ENCODE data around the gene GLMP. TPM values are rescaled to one million over a fixed set of nuclear protein-coding genes. Genes with fewer than 3 reads are reported as not detected.

GLMP gene
- total RNA-seq, 1 experiment from 2014 or later: 60.3 TPM

DNA sequence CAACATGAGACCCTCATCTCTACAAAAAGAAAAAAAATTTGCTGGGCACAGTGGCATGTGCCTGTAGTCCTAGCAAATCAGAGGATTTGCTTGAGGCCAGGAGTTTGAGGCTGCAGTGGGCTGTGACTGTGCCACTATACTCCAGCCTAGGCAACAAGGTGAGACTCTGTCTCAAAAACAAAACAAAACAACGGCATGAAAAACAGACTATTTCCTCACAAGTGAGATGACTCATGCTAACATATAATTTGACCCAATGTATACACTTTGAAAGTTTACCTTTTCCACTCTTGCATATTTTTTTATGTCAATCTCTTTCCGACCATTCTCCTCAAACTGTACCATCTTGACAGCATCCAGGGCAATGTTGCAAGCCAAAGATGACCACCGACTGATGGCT lies 25.1 kb upstream of the GLMP start:
- Mint-ChIP-seq H3K4me3 (no peak overlapping the region), H3K9me3 (no peaks in the 10 kb centered on the region), H3K36me3 (peaks cover 83% of the 10 kb centered on the region), H3K27me3 (ENCODE audit: low read depth) (no peaks in the 10 kb centered on the region), H3K4me1 (no peaks in the 10 kb centered on the region), H3K27ac (no peak overlapping the region)
- ATAC-seq: no peak
- no peak for TF ChIP-seq FOXP1 (CRISPR knock-in tag; IDR thresholded peaks at IDR 0.05; ENCODE audit: borderline replicate concordance)
- TF ChIP-seq, protein P1, sequence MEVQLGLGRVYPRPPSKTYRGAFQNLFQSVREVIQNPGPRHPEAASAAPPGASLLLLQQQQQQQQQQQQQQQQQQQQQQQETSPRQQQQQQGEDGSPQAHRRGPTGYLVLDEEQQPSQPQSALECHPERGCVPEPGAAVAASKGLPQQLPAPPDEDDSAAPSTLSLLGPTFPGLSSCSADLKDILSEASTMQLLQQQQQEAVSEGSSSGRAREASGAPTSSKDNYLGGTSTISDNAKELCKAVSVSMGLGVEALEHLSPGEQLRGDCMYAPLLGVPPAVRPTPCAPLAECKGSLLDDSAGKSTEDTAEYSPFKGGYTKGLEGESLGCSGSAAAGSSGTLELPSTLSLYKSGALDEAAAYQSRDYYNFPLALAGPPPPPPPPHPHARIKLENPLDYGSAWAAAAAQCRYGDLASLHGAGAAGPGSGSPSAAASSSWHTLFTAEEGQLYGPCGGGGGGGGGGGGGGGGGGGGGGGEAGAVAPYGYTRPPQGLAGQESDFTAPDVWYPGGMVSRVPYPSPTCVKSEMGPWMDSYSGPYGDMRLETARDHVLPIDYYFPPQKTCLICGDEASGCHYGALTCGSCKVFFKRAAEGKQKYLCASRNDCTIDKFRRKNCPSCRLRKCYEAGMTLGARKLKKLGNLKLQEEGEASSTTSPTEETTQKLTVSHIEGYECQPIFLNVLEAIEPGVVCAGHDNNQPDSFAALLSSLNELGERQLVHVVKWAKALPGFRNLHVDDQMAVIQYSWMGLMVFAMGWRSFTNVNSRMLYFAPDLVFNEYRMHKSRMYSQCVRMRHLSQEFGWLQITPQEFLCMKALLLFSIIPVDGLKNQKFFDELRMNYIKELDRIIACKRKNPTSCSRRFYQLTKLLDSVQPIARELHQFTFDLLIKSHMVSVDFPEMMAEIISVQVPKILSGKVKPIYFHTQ (CRISPR knock-in tag; IDR thresholded peaks at IDR 0.05): no peak
- TF ChIP-seq CREB1 (CRISPR knock-in tag; IDR thresholded peaks at IDR 0.05): no peak
- TF ChIP-seq CREM (CRISPR knock-in tag; IDR thresholded peaks at IDR 0.05): no peak
- TF ChIP-seq, protein P2, sequence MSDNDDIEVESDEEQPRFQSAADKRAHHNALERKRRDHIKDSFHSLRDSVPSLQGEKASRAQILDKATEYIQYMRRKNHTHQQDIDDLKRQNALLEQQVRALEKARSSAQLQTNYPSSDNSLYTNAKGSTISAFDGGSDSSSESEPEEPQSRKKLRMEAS (CRISPR knock-in tag; IDR thresholded peaks at IDR 0.05): no peak
- TF ChIP-seq, protein P3, sequence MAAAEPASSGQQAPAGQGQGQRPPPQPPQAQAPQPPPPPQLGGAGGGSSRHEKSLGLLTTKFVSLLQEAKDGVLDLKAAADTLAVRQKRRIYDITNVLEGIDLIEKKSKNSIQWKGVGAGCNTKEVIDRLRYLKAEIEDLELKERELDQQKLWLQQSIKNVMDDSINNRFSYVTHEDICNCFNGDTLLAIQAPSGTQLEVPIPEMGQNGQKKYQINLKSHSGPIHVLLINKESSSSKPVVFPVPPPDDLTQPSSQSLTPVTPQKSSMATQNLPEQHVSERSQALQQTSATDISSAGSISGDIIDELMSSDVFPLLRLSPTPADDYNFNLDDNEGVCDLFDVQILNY (CRISPR knock-in tag; IDR thresholded peaks at IDR 0.05): no peak
- no peak for TF ChIP-seq ZNF263 (CRISPR knock-in tag; IDR thresholded peaks at IDR 0.05; ENCODE audit: low read depth)
- TF ChIP-seq, protein P4, sequence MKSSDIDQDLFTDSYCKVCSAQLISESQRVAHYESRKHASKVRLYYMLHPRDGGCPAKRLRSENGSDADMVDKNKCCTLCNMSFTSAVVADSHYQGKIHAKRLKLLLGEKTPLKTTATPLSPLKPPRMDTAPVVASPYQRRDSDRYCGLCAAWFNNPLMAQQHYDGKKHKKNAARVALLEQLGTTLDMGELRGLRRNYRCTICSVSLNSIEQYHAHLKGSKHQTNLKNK (CRISPR knock-in tag; IDR thresholded peaks at IDR 0.05): no peak
- ChIA-PET CTCF (interaction anchor here (1.6 kb wide), 1 partner anchor 37 kb away, joined by 6 read pairs; the partner anchor contains the start of gene TMEM79), POLR2A (no interaction called here)
- no peak for DNase-seq (ENCODE audit: low spot score)

DNA sequence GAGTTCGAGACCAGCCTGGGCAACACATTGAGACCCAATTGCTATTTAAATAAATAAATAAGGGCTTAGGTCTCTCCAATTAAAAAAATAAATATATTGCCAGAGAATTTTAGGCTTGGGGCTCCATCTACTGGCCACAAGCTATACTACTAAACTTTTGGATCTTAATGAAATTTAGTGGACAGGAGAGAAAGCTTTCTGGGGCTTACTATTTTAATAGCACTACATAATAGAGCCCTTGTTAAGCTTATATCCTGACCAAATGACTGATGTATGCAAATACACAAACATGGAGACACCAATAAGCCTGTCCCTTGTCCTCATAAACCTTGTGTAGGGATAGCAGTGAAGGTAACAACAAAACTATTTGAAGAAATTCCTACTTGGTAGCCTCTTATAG lies 24.2 kb upstream of the GLMP start:
- Mint-ChIP-seq H3K9me3 (no peaks in the 10 kb centered on the region), H3K4me1 (no peaks in the 10 kb centered on the region), H3K4me3 (no peak overlapping the region), H3K27me3 (ENCODE audit: low read depth) (no peaks in the 10 kb centered on the region), H3K27ac (no peak overlapping the region), H3K36me3 (peaks cover 85% of the 10 kb centered on the region)
- TF ChIP-seq RELA (CRISPR knock-in tag; IDR thresholded peaks at IDR 0.05; ENCODE audit: borderline replicate concordance) (no peak), PRRX2 (CRISPR knock-in tag; IDR thresholded peaks at IDR 0.05) (no peak), SMAD3 (CRISPR knock-in tag; IDR thresholded peaks at IDR 0.05; ENCODE audit: borderline replicate concordance) (no peak)
- DNase-seq (ENCODE audit: low spot score) (no peak), ATAC-seq (no peak)
- CTCF ChIA-PET: interaction anchor here (0.7 to 1.8 kb wide), 18 partner anchors 10 to 183 kb away, joined by 3 to 14 read pairs (median 4); partner anchors contain the start of genes CCT3, SMG5, TMEM79 and TSACC
- POLR2A ChIA-PET: no interaction called here

DNA sequence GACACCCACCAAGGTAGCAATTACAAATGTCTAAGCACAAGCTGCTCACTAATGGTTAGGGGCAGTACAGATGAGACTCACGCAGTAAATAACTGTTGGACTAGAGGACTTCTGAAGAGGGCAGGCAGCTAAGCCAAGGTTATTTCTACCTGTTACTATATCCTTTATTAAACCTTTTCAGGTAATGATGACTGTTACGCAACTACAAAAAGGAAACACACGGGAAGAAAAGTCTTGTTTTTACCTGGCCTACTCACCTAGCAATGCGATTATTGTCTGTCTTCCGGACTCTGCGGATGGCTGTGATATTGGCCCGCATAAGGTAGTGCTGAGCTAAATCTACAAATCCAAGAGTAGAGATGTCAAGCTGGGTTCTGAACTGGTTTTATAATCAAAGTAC lies 21.4 kb upstream of the GLMP start:
- ATAC-seq: no peak
- Mint-ChIP-seq H3K4me3 (no peak overlapping the region), H3K27me3 (ENCODE audit: low read depth) (no peaks in the 10 kb centered on the region), H3K36me3 (peaks cover 92% of the 10 kb centered on the region), H3K4me1 (no peaks in the 10 kb centered on the region), H3K27ac (no peak overlapping the region), H3K9me3 (no peaks in the 10 kb centered on the region)
- ChIA-PET CTCF (interaction anchor here (2.0 kb wide), 1 partner anchor 42 kb away, joined by 5 read pairs; no protein-coding TSS in a partner anchor), POLR2A (interaction anchor here (0.7 kb wide), 1 partner anchor 257 kb away, joined by 3 read pairs; no protein-coding TSS in a partner anchor)
- no peak for DNase-seq (ENCODE audit: low spot score)
- TF ChIP-seq ESRRA (CRISPR knock-in tag; IDR thresholded peaks at IDR 0.05; ENCODE audit: borderline replicate concordance): no peak
- TF ChIP-seq, protein P5, sequence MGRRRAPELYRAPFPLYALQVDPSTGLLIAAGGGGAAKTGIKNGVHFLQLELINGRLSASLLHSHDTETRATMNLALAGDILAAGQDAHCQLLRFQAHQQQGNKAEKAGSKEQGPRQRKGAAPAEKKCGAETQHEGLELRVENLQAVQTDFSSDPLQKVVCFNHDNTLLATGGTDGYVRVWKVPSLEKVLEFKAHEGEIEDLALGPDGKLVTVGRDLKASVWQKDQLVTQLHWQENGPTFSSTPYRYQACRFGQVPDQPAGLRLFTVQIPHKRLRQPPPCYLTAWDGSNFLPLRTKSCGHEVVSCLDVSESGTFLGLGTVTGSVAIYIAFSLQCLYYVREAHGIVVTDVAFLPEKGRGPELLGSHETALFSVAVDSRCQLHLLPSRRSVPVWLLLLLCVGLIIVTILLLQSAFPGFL (CRISPR knock-in tag; IDR thresholded peaks at IDR 0.05; ENCODE audit: borderline replicate concordance): no peak
- no peak for TF ChIP-seq MXD4 (CRISPR knock-in tag; IDR thresholded peaks at IDR 0.05; ENCODE audit: borderline replicate concordance)
- TF ChIP-seq, protein P6, sequence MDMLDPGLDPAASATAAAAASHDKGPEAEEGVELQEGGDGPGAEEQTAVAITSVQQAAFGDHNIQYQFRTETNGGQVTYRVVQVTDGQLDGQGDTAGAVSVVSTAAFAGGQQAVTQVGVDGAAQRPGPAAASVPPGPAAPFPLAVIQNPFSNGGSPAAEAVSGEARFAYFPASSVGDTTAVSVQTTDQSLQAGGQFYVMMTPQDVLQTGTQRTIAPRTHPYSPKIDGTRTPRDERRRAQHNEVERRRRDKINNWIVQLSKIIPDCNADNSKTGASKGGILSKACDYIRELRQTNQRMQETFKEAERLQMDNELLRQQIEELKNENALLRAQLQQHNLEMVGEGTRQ (CRISPR knock-in tag; IDR thresholded peaks at IDR 0.05): no peak
- no peak for TF ChIP-seq KAT7 (CRISPR knock-in tag; IDR thresholded peaks at IDR 0.05; ENCODE audit: borderline replicate concordance)
- TF ChIP-seq SOX15 (CRISPR knock-in tag; IDR thresholded peaks at IDR 0.05): no peak
- no peak for TF ChIP-seq ATF1 (CRISPR knock-in tag; IDR thresholded peaks at IDR 0.05)
- TF ChIP-seq, protein P7, sequence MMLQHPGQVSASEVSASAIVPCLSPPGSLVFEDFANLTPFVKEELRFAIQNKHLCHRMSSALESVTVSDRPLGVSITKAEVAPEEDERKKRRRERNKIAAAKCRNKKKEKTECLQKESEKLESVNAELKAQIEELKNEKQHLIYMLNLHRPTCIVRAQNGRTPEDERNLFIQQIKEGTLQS (CRISPR knock-in tag; conservative IDR thresholded peaks at IDR 0.05): no peak
- TF ChIP-seq, protein P8, sequence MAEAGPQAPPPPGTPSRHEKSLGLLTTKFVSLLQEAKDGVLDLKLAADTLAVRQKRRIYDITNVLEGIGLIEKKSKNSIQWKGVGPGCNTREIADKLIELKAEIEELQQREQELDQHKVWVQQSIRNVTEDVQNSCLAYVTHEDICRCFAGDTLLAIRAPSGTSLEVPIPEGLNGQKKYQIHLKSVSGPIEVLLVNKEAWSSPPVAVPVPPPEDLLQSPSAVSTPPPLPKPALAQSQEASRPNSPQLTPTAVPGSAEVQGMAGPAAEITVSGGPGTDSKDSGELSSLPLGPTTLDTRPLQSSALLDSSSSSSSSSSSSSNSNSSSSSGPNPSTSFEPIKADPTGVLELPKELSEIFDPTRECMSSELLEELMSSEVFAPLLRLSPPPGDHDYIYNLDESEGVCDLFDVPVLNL (CRISPR knock-in tag; IDR thresholded peaks at IDR 0.05; ENCODE audit: borderline replicate concordance, low read depth): no peak
- TF ChIP-seq, protein P4 (CRISPR knock-in tag; IDR thresholded peaks at IDR 0.05): no peak
- TF ChIP-seq ZNF263 (CRISPR knock-in tag; IDR thresholded peaks at IDR 0.05; ENCODE audit: low read depth): no peak
- TF ChIP-seq FOXP1 (CRISPR knock-in tag; IDR thresholded peaks at IDR 0.05; ENCODE audit: borderline replicate concordance): no peak
